Naive thymus-derived CD4-positive, alpha-beta T cell (primary cell): ENCODE results near the gene KIF12. TPM values are rescaled to one million over a fixed set of nuclear protein-coding genes. Genes with fewer than 3 reads are reported as not detected.

ENCODE experiments used
- ATAC-seq: fragments of 150-1000 bp; cut with Tn5 transposase; 2 replicates; pipeline ENCODE4 v1.10.0; 2021; ENCODE audit warnings: mild to moderate bottlenecking, moderate library complexity
- CTCF ChIA-PET: fragments of 350-600 bp; sonication (Branson Sonifier 250); formaldehyde crosslinking; loops from one replicate; lab custom pipeline; 2021; ENCODE audit warnings: antibody characterized with exemption; lab: Charles Lee
- POLR2A ChIA-PET: fragments of 350-600 bp; sonication (Branson Sonifier 250); formaldehyde crosslinking; loops from one replicate; lab custom pipeline; 2021; ENCODE audit warnings: antibody characterized with exemption, inconsistent platforms; lab: Charles Lee
- DNase-seq, 9 donors: peaks; one replicate each; pipeline versions ENCODE4 v3.0.0 to v3.0.0-alpha.2; 2020 to 2022; ENCODE audit warnings: mixed read lengths in 1 of 9
- H3K27ac ChIP-seq: one replicate; pipeline ENCODE4 v1.7.0; 2013; ENCODE audit warnings: mild to moderate bottlenecking, low read depth, low read length, moderate library complexity
- H3K27me3 ChIP-seq, 2 donors: one replicate each; pipeline ENCODE4 v1.7.0; 2013; ENCODE audit warnings: low read length in 2 of 2, mild to moderate bottlenecking in 2 of 2, moderate library complexity in 2 of 2; ENCODE audit not compliant: control insufficient read depth in 2 of 2, insufficient read depth in 2 of 2
- H3K36me3 ChIP-seq, 3 experiments: 1 replicate in 2 of 3; 2 replicates in 1 of 3; pipeline ENCODE4 v1.7.0; 2013; ENCODE audit warnings: low read length in 3 of 3, mild to moderate bottlenecking in 3 of 3, moderate library complexity in 1 of 3; ENCODE audit not compliant: insufficient read depth in 3 of 3, control insufficient read depth in 2 of 3
- H3K4me1 ChIP-seq, 2 donors: one replicate each; pipeline ENCODE4 v1.7.0; 2013; ENCODE audit warnings: low read length in 2 of 2, mild to moderate bottlenecking in 2 of 2, moderate library complexity in 1 of 2; ENCODE audit not compliant: control insufficient read depth in 2 of 2, insufficient read depth in 2 of 2
- H3K4me3 ChIP-seq: 2 replicates; pipeline ENCODE4 v1.7.0; 2013; ENCODE audit warnings: mild to moderate bottlenecking, low read length
- H3K9me3 ChIP-seq, 3 experiments: 1 replicate in 2 of 3; 2 replicates in 1 of 3; pipeline ENCODE4 v1.7.0; 2013; ENCODE audit warnings: low read length in 3 of 3; ENCODE audit not compliant: control insufficient read depth in 2 of 3
- H3K27ac Mint-ChIP-seq, 9 donors: one replicate each; pipeline ENCODE4 v1.8.0; 2020 to 2022; ENCODE audit warnings: mixed read lengths in 9 of 9, mild to moderate bottlenecking in 8 of 9, moderate library complexity in 5 of 9, inconsistent platforms in 2 of 9
- H3K27me3 Mint-ChIP-seq, 5 donors: one replicate each; pipeline ENCODE4 v1.8.0; 2021 to 2022; ENCODE audit warnings: mixed read lengths in 5 of 5, mild to moderate bottlenecking in 1 of 5
- H3K36me3 Mint-ChIP-seq, 5 donors: one replicate each; pipeline ENCODE4 v1.8.0; 2020 to 2022; ENCODE audit warnings: mixed read lengths in 5 of 5, mild to moderate bottlenecking in 3 of 5, inconsistent platforms in 1 of 5
- H3K4me1 Mint-ChIP-seq, 7 donors: one replicate each; pipeline ENCODE4 v1.8.0; 2020 to 2022; ENCODE audit warnings: mixed read lengths in 7 of 7, mild to moderate bottlenecking in 3 of 7, inconsistent platforms in 1 of 7
- H3K4me3 Mint-ChIP-seq, 10 donors: one replicate each; pipeline ENCODE4 v1.8.0; 2020 to 2022; ENCODE audit warnings: mild to moderate bottlenecking in 10 of 10, mixed read lengths in 10 of 10, moderate library complexity in 6 of 10, inconsistent platforms in 2 of 10
- H3K9me3 Mint-ChIP-seq, 11 donors: one replicate each; pipeline ENCODE4 v1.8.0; 2020 to 2022; ENCODE audit warnings: mixed read lengths in 11 of 11, mild to moderate bottlenecking in 4 of 11, inconsistent platforms in 1 of 11, moderate library complexity in 1 of 11
- intact Hi-C, 2 donors: fragments of 100-400 bp; cut with micrococcal nuclease; formaldehyde crosslinking; loops; one replicate each; pipeline ENCODE4 v1.15.1; 2023
- polyA plus RNA-seq, 2 donors: library from polyadenylated mRNA; unstranded; fragments of 300-500 nt; fragmentation: Illumina TruSeq; gene quantifications; one replicate each; pipeline ENCODE4 v1.2.3, GENCODE V29; 2021
- total RNA-seq, 6 experiments: library from RNA in 5 of 6; stranded (reverse) in 5 of 6; gene quantifications; 1 replicate in 5 of 6; 2 replicates in 1 of 6; pipeline ENCODE4 v1.2.3 and lab custom pipeline; 2021 to 2026

KIF12 gene
- total and polyA plus RNA-seq, 7 experiments from 2014 or later, result not detected

DNA sequence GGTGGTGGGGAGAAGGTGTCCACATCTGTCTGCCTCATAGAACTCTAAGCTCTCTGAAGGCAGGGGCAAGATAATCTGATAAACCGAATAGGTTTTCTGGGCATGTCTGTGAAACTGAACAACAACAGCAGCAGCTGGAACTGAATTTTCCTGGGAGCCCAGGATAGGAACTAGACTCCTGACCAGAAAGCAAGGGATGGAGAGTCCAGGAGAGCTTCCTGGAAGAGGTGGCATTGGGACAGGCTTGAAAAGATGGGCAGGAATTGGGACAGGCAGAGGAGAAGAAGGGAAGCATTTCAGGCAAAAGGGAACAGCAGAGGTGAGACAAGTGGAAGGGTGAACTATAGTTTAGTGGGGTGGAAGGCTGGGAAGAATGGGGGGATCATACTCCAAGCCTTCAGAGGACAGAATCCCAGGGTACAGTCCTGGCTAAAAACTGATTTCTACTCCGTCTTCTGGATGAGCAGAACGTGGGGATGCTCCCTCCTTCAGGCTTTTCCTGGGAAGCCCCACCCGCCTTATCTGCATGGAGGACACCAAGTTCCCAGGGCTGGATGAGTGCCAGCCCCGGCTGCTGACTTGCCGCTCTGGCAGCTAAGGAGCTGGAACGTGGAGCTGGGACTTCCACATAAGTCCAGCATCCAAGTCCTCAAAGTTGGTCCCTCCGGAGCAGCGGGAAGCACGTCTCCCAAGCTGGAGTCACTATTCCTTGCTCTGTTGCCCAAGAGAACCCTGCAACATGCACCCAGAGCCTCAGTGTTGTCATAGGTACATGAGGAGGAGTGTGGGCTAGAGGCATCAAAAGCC lies 13.9 kb upstream of the KIF12 start:
- CTCF ChIA-PET, result no interaction called here
- ATAC-seq, result no peak
- no peak overlapping the region for H3K4me3 Mint-ChIP-seq
- peaks cover 0 to 3% (median 0%) of the 10 kb centered on the region in 7 donors for H3K4me1 Mint-ChIP-seq
- no peaks in the 10 kb centered on the region for H3K9me3 ChIP-seq
- intact Hi-C loops, result no loop called here
- H3K36me3 Mint-ChIP-seq, result no peaks in the 10 kb centered on the region
- no peak for DNase-seq
- H3K4me1 ChIP-seq, result no peaks in the 10 kb centered on the region
- H3K27ac Mint-ChIP-seq, result no peak overlapping the region
- H3K4me3 ChIP-seq, result no peak overlapping the region
- no peaks in the 10 kb centered on the region for H3K27me3 ChIP-seq
- no peak overlapping the region for H3K27ac ChIP-seq
- H3K36me3 ChIP-seq, result no peaks in the 10 kb centered on the region
- peaks cover 9 to 36% (median 14%) of the 10 kb centered on the region in 5 donors for H3K27me3 Mint-ChIP-seq
- no peaks in the 10 kb centered on the region for H3K9me3 Mint-ChIP-seq
- POLR2A ChIA-PET, result interaction anchor here (0.5 kb wide), 1 partner anchor 13 kb away, joined by 3 read pairs; no protein-coding TSS in a partner anchor

DNA sequence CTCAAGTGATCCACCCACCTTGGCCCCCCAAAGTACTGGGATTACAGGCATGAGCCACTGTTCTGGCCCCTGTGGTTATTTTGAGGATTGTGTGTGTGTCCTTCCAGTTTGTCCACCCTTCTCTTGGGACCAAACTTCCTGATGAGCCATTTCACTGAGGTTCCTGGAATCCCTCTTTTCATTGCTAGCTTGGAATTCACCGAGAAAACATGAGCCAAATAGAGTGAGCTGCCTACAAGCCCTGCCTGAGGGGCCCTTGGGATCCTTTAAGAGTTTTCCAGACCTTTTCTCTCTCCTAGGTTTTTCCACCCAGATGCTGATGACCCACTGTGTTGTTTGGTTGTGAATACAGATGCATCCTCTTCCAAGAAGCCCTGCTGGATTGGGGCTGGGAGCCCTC lies 13.2 kb upstream of the KIF12 start:
- Histone ChIP-seq H3K4me3 (no peak overlapping the region), H3K36me3 (no peaks in the 10 kb centered on the region), H3K4me1 (no peaks in the 10 kb centered on the region), H3K27ac (no peak overlapping the region), H3K27me3 (no peaks in the 10 kb centered on the region), H3K9me3 (no peaks in the 10 kb centered on the region)
- DNase-seq (no peak), ATAC-seq (no peak)
- ChIA-PET POLR2A (no interaction called here), CTCF (no interaction called here)
- peaks cover 0 to 2% (median 0%) of the 10 kb centered on the region in 11 donors for H3K9me3 Mint-ChIP-seq
- no peaks in the 10 kb centered on the region for H3K36me3 Mint-ChIP-seq
- no peak overlapping the region for H3K27ac Mint-ChIP-seq
- H3K27me3 Mint-ChIP-seq, result peaks cover 7 to 30% (median 14%) of the 10 kb centered on the region in 5 donors
- no peak overlapping the region for H3K4me3 Mint-ChIP-seq
- peaks cover 0 to 3% (median 0%) of the 10 kb centered on the region in 7 donors for H3K4me1 Mint-ChIP-seq
- intact Hi-C loops, result no loop called here

DNA sequence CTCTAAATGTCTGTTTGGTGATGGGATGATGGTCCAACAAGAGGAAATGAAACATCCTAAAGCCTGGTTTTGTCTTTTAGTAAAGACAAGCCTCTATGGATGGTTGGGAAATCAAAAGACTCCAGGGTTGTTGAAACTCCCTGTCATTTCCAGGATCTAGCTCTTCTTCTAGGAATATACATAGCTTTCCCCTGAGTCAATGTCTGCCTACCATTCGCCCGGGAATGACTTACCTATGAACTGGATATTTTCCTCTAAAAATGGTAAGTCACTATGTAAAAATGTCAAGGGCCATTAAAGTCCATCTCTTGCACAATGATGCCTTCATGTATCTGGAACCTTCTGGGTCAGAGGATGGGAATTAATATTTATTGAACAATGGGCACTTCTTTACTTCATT lies 11.1 kb upstream of the KIF12 start:
- Histone ChIP-seq H3K4me3 (no peak overlapping the region), H3K9me3 (no peaks in the 10 kb centered on the region), H3K27me3 (no peaks in the 10 kb centered on the region), H3K4me1 (no peaks in the 10 kb centered on the region), H3K27ac (no peak overlapping the region), H3K36me3 (no peaks in the 10 kb centered on the region)
- H3K4me1 Mint-ChIP-seq, result peaks cover 0 to 3% (median 0%) of the 10 kb centered on the region in 7 donors
- H3K27ac Mint-ChIP-seq, result no peak overlapping the region
- intact Hi-C loops, result no loop called here
- DNase-seq (no peak), ATAC-seq (no peak)
- H3K4me3 Mint-ChIP-seq, result no peak overlapping the region
- H3K36me3 Mint-ChIP-seq, result no peaks in the 10 kb centered on the region
- peaks cover 3 to 27% (median 15%) of the 10 kb centered on the region in 5 donors for H3K27me3 Mint-ChIP-seq
- ChIA-PET CTCF (interaction anchor here (1.4 kb wide), 1 partner anchor 181 kb away, joined by 5 read pairs; no protein-coding TSS in a partner anchor), POLR2A (no interaction called here)
- peaks cover 0 to 2% (median 0%) of the 10 kb centered on the region in 11 donors for H3K9me3 Mint-ChIP-seq

DNA sequence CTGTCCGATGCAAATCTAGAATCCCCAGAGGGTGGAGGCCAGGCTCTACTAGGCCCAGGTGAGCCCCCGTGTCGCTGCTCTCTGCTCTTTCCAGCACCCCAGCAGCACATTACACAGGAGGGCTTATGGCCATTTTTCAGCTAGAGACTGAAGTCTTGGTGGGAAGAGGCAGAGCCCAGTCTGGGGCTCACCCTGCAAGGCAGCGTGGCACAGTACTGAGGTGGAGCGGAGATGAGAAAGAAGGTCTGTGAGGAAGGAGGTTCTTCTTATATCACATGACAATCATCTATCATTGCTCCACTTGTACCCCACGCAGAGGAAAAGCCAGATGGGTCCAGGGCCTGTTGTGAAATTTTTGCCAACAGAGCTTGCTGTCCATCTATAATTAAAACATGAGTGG lies 10.0 kb upstream of the KIF12 start:
- no peaks in the 10 kb centered on the region for H3K36me3 ChIP-seq
- CTCF ChIA-PET, result interaction anchor here (1.4 kb wide), 1 partner anchor 182 kb away, joined by 5 read pairs; no protein-coding TSS in a partner anchor
- intact Hi-C loops, result loop anchor here in 1 of 2 donors (5.0 kb wide), 1 partner anchor 48 kb away; the partner anchor contains the start of gene COL27A1

DNA sequence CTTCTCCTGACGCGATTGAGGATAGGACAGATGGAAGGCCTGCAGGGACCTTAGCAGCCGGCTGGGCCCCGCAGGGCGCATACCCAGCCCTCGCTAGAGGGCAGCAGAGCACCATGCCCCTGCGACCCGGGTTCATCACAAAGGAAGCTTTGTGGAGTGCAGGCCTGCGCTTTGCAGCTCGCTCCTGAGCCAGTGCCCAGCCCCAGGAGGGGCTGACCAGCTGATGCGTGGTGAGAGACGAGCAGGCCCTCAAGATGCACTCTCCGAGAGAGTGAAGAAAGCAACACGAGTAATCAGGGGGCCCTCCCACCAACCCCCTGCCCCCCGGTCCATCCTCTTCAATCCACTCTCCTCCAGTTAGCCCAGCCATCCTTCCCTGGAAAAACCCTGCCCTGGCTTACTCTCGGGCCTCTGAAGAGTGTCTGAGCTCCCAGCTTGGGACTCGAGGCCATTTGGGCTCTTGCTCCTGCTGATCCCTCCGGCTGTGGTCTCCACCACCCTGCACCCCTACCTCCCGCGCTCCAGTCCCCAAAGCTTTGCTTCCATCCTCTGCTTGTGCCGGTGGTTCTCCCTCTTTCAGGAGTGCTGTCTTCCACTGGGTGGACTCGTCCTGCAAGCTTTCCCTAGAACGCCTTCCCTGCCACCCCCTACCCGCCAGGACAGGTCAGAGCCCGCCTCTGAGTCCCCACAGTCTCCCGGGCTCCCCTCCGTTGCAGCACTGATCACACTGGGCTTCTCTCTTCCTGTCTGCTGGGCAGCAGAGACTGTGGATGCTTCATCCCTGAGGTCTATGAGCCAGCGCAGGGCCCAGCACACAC lies 9.1 kb upstream of the KIF12 start:
- H3K4me1 Mint-ChIP-seq, result peaks cover 0 to 3% (median 0%) of the 10 kb centered on the region in 7 donors
- Histone ChIP-seq H3K4me3 (no peak overlapping the region), H3K36me3 (no peaks in the 10 kb centered on the region), H3K27ac (no peak overlapping the region), H3K9me3 (no peaks in the 10 kb centered on the region), H3K4me1 (no peaks in the 10 kb centered on the region), H3K27me3 (no peaks in the 10 kb centered on the region)
- H3K4me3 Mint-ChIP-seq, result no peak overlapping the region
- H3K9me3 Mint-ChIP-seq, result peaks cover 0 to 2% (median 0%) of the 10 kb centered on the region in 11 donors
- CTCF ChIA-PET, result interaction anchor here (0.9 to 2.0 kb wide), 5 partner anchors 8 to 183 kb away, joined by 3 to 13 read pairs (median 3); partner anchors contain the start of gene COL27A1
- POLR2A ChIA-PET, result no interaction called here
- H3K36me3 Mint-ChIP-seq, result no peaks in the 10 kb centered on the region
- peak overlapping the region in 1 of 9 donors; percentile 78 for H3K27ac Mint-ChIP-seq
- peaks cover 3 to 23% (median 11%) of the 10 kb centered on the region in 5 donors for H3K27me3 Mint-ChIP-seq
- DNase-seq (peak in 8 of 9 donors; percentile 10 to 70 (median 32)), ATAC-seq (peak; percentile 74)
- intact Hi-C loops, result loop anchor here (1.0 to 5.0 kb wide), 2 partner anchors 49 to 183 kb away; partner anchors contain the start of gene COL27A1 (in 1 of the 2)

More for the DNA sequence above, 10.0 kb upstream of the KIF12 start:
- Mint-ChIP-seq H3K9me3 (peaks cover 0 to 2% (median 0%) of the 10 kb centered on the region in 11 donors), H3K27ac (no peak overlapping the region), H3K4me1 (peaks cover 0 to 3% (median 0%) of the 10 kb centered on the region in 7 donors), H3K36me3 (no peaks in the 10 kb centered on the region), H3K27me3 (peaks cover 3 to 27% (median 17%) of the 10 kb centered on the region in 5 donors), H3K4me3 (no peak overlapping the region)
- POLR2A ChIA-PET, result no interaction called here
- Histone ChIP-seq H3K27me3 (no peaks in the 10 kb centered on the region), H3K27ac (no peak overlapping the region), H3K9me3 (no peaks in the 10 kb centered on the region), H3K4me3 (no peak overlapping the region), H3K4me1 (no peaks in the 10 kb centered on the region)
- DNase-seq (no peak), ATAC-seq (no peak)

DNA sequence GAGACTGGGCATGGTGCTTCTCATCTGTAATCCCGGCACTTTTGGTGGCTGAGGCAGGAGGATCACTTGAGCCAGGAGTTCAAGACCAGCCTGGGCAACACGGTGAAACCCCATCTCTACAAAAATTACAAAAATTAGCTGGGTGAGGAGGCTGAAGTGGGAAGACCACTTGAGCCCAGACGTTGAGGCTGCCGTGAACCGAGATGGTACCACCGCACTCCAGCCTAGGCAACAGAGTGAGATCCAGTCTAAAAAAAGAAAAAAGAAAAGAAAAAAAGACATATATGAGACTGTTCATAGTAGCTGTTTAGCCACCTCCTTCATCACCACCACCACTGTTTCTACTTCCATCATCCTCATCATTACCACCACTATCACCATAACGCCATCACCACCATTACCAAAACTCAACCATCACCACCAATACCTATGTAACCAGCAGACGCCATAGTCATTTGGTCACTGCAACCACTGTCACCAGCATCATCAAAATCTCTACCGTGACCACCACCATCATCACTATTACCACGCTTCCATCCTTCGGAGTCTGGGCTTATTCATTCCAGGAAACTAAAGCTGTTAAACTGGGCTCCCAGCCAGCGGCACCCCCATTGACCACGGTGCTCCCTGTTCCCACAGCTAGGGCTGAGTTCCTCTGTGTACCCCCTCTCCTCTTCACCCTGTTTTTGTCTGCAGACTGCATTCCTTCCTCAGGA lies 8.4 kb upstream of the KIF12 start:
- Histone ChIP-seq H3K4me1 (no peaks in the 10 kb centered on the region), H3K4me3 (no peak overlapping the region), H3K9me3 (no peaks in the 10 kb centered on the region), H3K27me3 (no peaks in the 10 kb centered on the region), H3K36me3 (no peaks in the 10 kb centered on the region), H3K27ac (no peak overlapping the region)
- peaks cover 0 to 3% (median 0%) of the 10 kb centered on the region in 7 donors for H3K4me1 Mint-ChIP-seq
- peak overlapping the region in 1 of 9 donors; percentile 7 for H3K27ac Mint-ChIP-seq
- H3K36me3 Mint-ChIP-seq, result no peaks in the 10 kb centered on the region
- ATAC-seq (no peak), DNase-seq (no peak)
- intact Hi-C loops, result loop anchor here (1.0 to 5.0 kb wide), 2 partner anchors 50 to 184 kb away; partner anchors contain the start of gene COL27A1 (in 1 of the 2)
- ChIA-PET POLR2A (interaction anchor here (0.8 kb wide), 1 partner anchor 110 kb away, joined by 3 read pairs; no protein-coding TSS in a partner anchor), CTCF (interaction anchor here (0.9 to 2.0 kb wide), 4 partner anchors 9 to 183 kb away, joined by 3 to 13 read pairs (median 4); partner anchors contain the start of gene COL27A1)
- no peak overlapping the region for H3K4me3 Mint-ChIP-seq
- H3K9me3 Mint-ChIP-seq, result peaks cover 0 to 6% (median 1%) of the 10 kb centered on the region in 11 donors
- peaks cover 0 to 26% (median 10%) of the 10 kb centered on the region in 5 donors for H3K27me3 Mint-ChIP-seq
